ENCODE data around the gene EFNA4. TPM values are rescaled to one million over a fixed set of nuclear protein-coding genes. Genes with fewer than 3 reads are reported as not detected.
A peak's percentile ranks its signal among the peaks of the same experiment; 100 is the strongest.

The EFNA4 gene
- total and polyA plus RNA-seq, 9 of the 15 experiments (the other 6 are each of a cell fraction or from before 2014, with no cell fraction given) = 0.68 to 7.4 (median 6.1) TPM

DNA sequence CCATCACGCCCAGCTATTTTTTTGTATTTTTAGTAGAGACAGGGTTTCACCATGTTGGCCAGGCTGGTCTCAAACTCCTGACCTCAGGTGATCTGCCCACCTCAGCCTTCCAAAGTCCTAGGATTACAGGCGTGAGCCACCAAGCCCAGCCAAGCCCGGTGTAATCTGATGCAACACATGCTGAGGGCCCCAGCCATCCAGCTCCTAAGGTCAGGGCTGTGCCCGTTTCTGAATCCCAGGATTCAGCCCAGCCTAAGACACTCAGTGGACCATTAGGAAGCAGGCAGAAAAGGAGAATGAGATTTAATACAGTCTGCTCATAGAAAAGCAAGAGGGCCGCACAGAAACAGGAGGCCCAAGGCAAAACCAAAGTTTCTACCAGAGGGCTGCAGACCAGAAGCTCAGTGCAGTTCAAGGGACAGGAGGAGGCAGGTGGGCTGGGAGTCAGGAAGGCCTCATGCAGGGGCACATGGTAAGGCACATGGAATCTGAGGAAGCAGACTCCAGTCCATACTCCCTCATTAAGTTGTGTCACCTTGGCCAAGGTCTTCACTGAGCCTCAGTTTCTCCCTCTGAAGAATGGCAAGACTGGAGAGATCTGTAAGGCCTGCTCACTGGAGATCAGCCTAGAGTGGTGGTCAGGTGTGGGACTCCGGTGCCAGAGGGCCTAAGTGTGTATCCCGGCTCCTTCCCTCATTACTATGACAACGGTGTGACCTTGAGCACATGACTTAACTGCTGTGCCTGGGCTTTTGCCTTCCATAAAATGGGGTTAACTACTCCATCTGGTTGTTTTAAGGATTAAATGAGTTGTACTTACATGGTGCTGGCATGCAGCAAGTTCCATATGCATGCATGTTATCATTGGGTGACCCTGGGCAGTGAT, 14.8 kb upstream of the EFNA4 start (continued):
- TF ChIP-seq ZNF592 (IDR thresholded peaks at IDR 0.05) = peak; percentile 44; the same call in 1 of the 2 replicates
- peak; percentile 66 for TF ChIP-seq CEBPG (CRISPR knock-in tag; IDR thresholded peaks at IDR 0.05)
- TF ChIP-seq CEBPG (tag; conservative IDR thresholded peaks at IDR 0.05 in 1 of 2, IDR thresholded peaks at IDR 0.05 in 1 of 2) = peak in 1 of 2 experiments; percentile 65; a peak in 2 of 4 replicates
- 0 out of 2 replicates have a peak, but pooled peaks have one; percentile 14 for TF ChIP-seq CEBPB (tag; IDR thresholded peaks at IDR 0.05)
- TF ChIP-seq ZNF507 (tag; conservative IDR thresholded peaks at IDR 0.05) = no peak

Data from K562 (cell line).